C4-2B (cell line): Measurements from ENCODE around the gene NCAPG2.

ENCODE experiments used
- H3K27ac ChIP-seq: fragments of 450-650 bp; 2 replicates; pipeline ENCODE4 v1.5.1; 2017
- ZFX ChIP-seq: fragments of 450-650 bp; IDR thresholded peaks from 2 replicates; pipeline ENCODE4 v1.6.1; 2017
- TF ChIP-seq, protein P1 (sequence below): fragments of 450-650 bp; conservative IDR thresholded peaks from 2 replicates; pipeline ENCODE4 v1.5.1; 2017; ENCODE audit warnings: mild to moderate bottlenecking

NCAPG2 gene

GRCh38 chr7:158603773-158604755 is 100.5 kb downstream of the NCAPG2 start:
- TF ChIP-seq ZFX = no peak
- TF ChIP-seq, protein P1, sequence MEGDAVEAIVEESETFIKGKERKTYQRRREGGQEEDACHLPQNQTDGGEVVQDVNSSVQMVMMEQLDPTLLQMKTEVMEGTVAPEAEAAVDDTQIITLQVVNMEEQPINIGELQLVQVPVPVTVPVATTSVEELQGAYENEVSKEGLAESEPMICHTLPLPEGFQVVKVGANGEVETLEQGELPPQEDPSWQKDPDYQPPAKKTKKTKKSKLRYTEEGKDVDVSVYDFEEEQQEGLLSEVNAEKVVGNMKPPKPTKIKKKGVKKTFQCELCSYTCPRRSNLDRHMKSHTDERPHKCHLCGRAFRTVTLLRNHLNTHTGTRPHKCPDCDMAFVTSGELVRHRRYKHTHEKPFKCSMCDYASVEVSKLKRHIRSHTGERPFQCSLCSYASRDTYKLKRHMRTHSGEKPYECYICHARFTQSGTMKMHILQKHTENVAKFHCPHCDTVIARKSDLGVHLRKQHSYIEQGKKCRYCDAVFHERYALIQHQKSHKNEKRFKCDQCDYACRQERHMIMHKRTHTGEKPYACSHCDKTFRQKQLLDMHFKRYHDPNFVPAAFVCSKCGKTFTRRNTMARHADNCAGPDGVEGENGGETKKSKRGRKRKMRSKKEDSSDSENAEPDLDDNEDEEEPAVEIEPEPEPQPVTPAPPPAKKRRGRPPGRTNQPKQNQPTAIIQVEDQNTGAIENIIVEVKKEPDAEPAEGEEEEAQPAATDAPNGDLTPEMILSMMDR = no peak

DNA sequence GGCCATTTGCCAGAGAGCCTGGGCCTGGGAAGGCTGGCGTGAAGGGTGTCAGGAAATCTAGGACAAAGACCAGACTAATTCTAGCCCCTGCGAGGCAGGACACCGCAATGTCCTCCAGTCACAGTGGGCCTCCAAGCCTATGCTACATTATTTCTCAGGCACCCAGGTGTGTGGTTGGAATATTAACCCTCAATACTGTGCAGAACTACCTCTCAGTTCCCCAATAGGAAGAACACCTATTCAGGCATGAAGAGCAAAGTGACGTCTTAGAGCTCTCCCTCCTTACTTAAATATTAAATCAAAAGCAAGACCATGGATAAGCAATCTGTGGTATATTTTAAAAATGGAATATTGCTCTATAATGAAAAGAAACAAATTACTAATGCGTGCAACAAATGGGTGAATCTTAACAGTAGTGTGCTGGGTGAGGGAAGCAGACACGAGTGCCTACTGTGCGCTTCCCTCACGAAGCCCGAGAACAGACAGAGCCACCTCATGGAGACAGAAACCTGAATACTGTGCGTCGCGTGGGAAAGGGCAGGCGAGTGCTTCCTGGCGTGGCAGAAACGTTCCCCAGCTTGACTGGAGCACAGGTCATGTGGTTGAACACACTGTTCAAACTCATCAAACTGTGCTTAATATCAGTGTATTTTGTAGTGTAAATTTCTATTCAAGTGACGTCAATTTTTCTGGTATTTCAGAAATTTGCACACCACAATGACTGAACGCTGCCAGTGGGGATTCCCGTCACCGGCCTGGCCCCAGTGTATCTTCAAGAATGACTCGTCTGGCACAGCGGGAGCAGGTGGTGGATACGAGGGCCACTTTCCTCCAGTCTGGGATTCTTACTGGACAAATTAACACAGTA is 101.5 kb downstream of the NCAPG2 start:
- TF ChIP-seq, protein P1 = no peak
- TF ChIP-seq ZFX = no peak
- no peak overlapping the region for H3K27ac ChIP-seq

More at GRCh38 chr7:158603773-158604755, 100.5 kb downstream of the NCAPG2 start:
- H3K27ac ChIP-seq = no peak overlapping the region

DNA sequence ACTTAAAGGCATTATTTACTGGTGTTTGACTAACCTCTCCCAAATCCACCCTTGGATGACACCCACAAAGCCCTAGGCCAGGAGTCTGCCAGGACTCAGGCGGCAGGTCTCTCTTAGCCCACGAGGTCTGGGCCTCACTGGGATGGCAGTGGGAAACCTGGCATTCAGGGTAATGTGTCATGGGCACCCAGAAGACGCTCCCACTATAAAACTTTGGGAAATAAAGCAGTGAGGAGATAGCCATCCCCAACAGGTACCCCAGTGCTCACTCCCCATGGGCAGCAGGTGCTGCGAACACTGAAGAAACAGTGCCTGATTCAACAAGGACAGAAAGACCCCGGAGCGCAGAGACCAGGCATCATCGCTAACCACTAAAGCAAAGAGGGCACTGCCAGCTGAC is 102.6 kb downstream of the NCAPG2 start:
- TF ChIP-seq, protein P1 = no peak
- TF ChIP-seq ZFX = no peak
- H3K27ac ChIP-seq = no peak overlapping the region

GRCh38 chr7:158601090-158601489 is 103.5 kb downstream of the NCAPG2 start:
- no peak overlapping the region for H3K27ac ChIP-seq
- TF ChIP-seq, protein P1 = no peak
- TF ChIP-seq ZFX = no peak

GRCh38 chr7:158596745-158597144 is 107.9 kb downstream of the NCAPG2 start:
- no peak overlapping the region for H3K27ac ChIP-seq
- TF ChIP-seq ZFX = no peak
- TF ChIP-seq, protein P1 = no peak

GRCh38 chr7:158596309-158596708 is 108.3 kb downstream of the NCAPG2 start:
- no peak for TF ChIP-seq ZFX
- TF ChIP-seq, protein P1 = no peak

DNA sequence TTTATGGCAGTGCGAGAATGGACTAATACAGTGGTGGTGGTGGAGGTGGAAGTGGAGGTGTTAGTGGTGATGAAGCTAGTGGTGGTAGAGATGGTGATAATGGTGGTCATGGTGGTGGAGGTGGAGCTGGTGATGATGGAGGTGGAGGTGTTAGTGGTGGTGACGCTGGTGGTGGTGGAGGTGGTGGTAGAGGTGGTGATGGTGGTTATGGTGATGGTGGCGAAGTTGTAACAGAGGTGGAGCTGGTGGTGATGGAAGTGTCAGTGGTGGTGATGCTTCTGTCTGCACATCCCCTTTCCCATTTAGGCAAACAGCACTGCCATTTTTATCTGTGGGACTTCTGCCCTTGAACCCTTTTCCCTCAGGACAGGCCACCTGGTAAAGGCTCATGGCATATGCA is 109.5 kb downstream of the NCAPG2 start:
- TF ChIP-seq ZFX = no peak

More at GRCh38 chr7:158596309-158596708, 108.3 kb downstream of the NCAPG2 start:
- H3K27ac ChIP-seq = no peak overlapping the region

More for the DNA sequence above, 109.5 kb downstream of the NCAPG2 start:
- no peak overlapping the region for H3K27ac ChIP-seq
